ENCODE measurements around the gene CCDC40. TPM values are rescaled to one million over a fixed set of nuclear protein-coding genes. Genes with fewer than 3 reads are reported as not detected.

Gene CCDC40
- total and polyA plus RNA-seq, 2 experiments from 2014 or later, result 2.4 to 3.0 TPM

DNA sequence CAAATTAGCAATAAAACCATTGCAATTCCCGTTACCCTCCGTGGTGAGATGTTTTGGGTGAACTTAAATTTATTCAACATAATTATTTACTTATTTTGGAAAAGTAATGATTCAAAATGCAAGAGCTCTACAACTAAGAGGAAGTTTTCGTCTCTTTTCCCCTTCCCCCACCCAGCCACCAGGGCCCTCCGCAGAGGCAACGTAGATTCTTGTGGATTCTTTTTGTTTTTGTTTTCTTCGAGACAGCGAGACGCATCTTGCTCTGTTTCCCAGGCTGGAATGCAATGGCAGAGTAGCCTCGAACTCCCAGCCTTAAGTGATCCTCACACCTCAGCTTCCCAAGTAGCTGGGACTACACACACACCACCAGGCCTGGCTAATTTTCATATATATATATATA, 19.2 kb downstream of the CCDC40 start:
- WGBS, 2 experiments (ENCODE audit: low coverage in 1 of 2, low lambda C conversion rate in 2 of 2, missing lambda C conversion rate in 2 of 2), result 86 to 92% methylated on average over 9 of the region's 9 CpGs
- in situ Hi-C loops (cut with MboI), result no loop called here
- Histone ChIP-seq H3K4me1 (ENCODE audit: insufficient read depth) (peaks cover 6% of the 10 kb centered on the region; the same call in 1 of the 2 replicates), H4K20me1 (ENCODE audit: insufficient read depth) (no peaks in the 10 kb centered on the region), H3K9me3 (ENCODE audit: low read depth) (no peaks in the 10 kb centered on the region), H3K9ac (no peak overlapping the region), H3K36me3 (ENCODE audit: low read depth) (no peaks in the 10 kb centered on the region), H3K27me3 (replicated peaks; ENCODE audit: insufficient read depth) (no peaks in the 10 kb centered on the region), H3K9me2 (ENCODE audit: insufficient read depth) (no peaks in the 10 kb centered on the region), H2AFZ (no peak overlapping the region), H3F3A (ENCODE audit: insufficient read depth) (no peaks in the 10 kb centered on the region), H3K27ac (no peak overlapping the region), H3K4me2 (ENCODE audit: unreplicated experiment) (no peak overlapping the region), H3K79me2 (ENCODE audit: insufficient read depth) (no peaks in the 10 kb centered on the region), H3K4me3 (no peak overlapping the region)
- DNase-seq, result no peak
- TF ChIP-seq EZH2 (IDR thresholded peaks at IDR 0.05; ENCODE audit: insufficient read depth, poor library complexity, severe bottlenecking), result no peak
- no peak for TF ChIP-seq EZH2phosphoT487 (IDR thresholded peaks at IDR 0.05; ENCODE audit: insufficient read depth, low read depth)

DNA sequence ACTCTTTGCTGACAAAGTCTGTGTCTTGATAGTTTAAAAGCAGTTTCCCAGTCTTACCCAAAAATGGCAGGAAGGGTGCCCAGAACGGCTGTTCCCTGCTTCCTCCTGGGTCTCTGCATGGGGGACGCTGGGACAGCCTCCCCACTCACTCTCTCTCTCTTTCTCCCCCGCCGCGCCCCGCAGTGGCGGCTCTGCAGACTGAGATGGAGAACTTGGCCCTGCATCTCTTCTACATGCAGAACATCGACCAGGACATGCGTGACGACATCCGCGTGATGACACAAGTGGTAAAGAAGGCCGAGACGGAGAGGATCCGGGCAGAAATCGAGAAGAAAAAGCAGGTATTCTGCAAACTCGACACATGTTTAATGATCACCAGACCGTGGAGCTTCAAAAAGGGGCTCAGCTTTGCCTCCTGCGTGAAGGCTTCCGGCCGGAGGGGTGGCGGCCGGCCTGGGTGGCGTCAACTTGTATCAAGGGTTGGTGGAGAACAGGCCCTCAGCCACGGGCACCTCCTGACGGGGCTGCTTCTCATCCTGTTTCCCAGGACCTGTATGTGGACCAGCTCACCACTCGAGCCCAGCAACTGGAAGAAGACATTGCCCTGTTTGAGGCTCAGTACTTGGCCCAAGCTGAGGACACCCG, 22.0 kb downstream of the CCDC40 start:
- no peaks in the 10 kb centered on the region for H3K9me3 ChIP-seq (ENCODE audit: low read depth)
- in situ Hi-C loops (cut with MboI), result no loop called here
- no peaks in the 10 kb centered on the region for H4K20me1 ChIP-seq (ENCODE audit: insufficient read depth)
- TF ChIP-seq EZH2 (IDR thresholded peaks at IDR 0.05; ENCODE audit: insufficient read depth, poor library complexity, severe bottlenecking) (no peak), EZH2phosphoT487 (IDR thresholded peaks at IDR 0.05; ENCODE audit: insufficient read depth, low read depth) (no peak)
- H3F3A ChIP-seq (ENCODE audit: insufficient read depth), result no peaks in the 10 kb centered on the region
- H3K36me3 ChIP-seq (ENCODE audit: low read depth), result no peaks in the 10 kb centered on the region
- no peak overlapping the region for H3K4me3 ChIP-seq
- H3K27me3 ChIP-seq (replicated peaks; ENCODE audit: insufficient read depth), result no peaks in the 10 kb centered on the region
- H3K4me1 ChIP-seq (ENCODE audit: insufficient read depth), result peaks cover 6% of the 10 kb centered on the region; the same call in 1 of the 2 replicates
- no peak overlapping the region for H2AFZ ChIP-seq
- whole genome bisulfite sequencing, 2 experiments (ENCODE audit: low coverage in 1 of 2, low lambda C conversion rate in 2 of 2, missing lambda C conversion rate in 2 of 2), result 91 to 92% methylated on average over 28 of the region's 28 CpGs
- DNase-seq, result no peak
- H3K27ac ChIP-seq, result no peak overlapping the region
- H3K9ac ChIP-seq, result no peak overlapping the region
- no peaks in the 10 kb centered on the region for H3K79me2 ChIP-seq (ENCODE audit: insufficient read depth)
- no peak overlapping the region for H3K4me2 ChIP-seq (ENCODE audit: unreplicated experiment)
- no peaks in the 10 kb centered on the region for H3K9me2 ChIP-seq (ENCODE audit: insufficient read depth)

DNA sequence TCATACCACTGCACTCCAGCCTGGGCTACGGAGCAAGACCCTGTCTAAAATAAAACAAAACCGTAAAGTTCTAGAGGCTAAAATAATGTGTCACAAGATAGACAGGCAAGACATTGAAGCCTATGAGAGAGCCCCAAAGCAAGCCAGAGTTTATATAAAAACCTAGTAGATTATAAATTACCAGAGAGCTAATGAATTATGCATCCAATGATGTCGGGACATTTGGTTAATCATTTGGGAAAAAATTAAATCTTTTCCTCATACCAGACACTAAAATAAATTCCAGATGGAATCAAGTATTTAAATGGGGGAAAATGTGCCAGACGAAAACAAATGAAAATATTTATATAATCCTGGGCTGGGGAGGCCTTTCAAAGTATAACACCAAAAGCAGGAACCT, 24.2 kb downstream of the CCDC40 start:
- DNase-seq, result no peak
- H2AFZ ChIP-seq, result no peak overlapping the region
- no peaks in the 10 kb centered on the region for H3K79me2 ChIP-seq (ENCODE audit: insufficient read depth)
- H3K9ac ChIP-seq, result no peak overlapping the region
- no peaks in the 10 kb centered on the region for H3K27me3 ChIP-seq (replicated peaks; ENCODE audit: insufficient read depth)
- peaks cover 6% of the 10 kb centered on the region; the same call in 1 of the 2 replicates for H3K4me1 ChIP-seq (ENCODE audit: insufficient read depth)
- TF ChIP-seq EZH2phosphoT487 (IDR thresholded peaks at IDR 0.05; ENCODE audit: insufficient read depth, low read depth), result no peak
- no peaks in the 10 kb centered on the region for H3K9me2 ChIP-seq (ENCODE audit: insufficient read depth)
- no peak overlapping the region for H3K4me3 ChIP-seq
- H3K9me3 ChIP-seq (ENCODE audit: low read depth), result no peaks in the 10 kb centered on the region
- no peaks in the 10 kb centered on the region for H3K36me3 ChIP-seq (ENCODE audit: low read depth)
- in situ Hi-C loops (cut with MboI), result no loop called here
- H3K4me2 ChIP-seq (ENCODE audit: unreplicated experiment), result no peak overlapping the region
- H3K27ac ChIP-seq, result no peak overlapping the region
- no peaks in the 10 kb centered on the region for H3F3A ChIP-seq (ENCODE audit: insufficient read depth)
- H4K20me1 ChIP-seq (ENCODE audit: insufficient read depth), result no peaks in the 10 kb centered on the region
- 18 to 20% methylated on average over 4 of the region's 4 CpGs for WGBS, 2 experiments (ENCODE audit: low coverage in 1 of 2, low lambda C conversion rate in 2 of 2, missing lambda C conversion rate in 2 of 2)

DNA sequence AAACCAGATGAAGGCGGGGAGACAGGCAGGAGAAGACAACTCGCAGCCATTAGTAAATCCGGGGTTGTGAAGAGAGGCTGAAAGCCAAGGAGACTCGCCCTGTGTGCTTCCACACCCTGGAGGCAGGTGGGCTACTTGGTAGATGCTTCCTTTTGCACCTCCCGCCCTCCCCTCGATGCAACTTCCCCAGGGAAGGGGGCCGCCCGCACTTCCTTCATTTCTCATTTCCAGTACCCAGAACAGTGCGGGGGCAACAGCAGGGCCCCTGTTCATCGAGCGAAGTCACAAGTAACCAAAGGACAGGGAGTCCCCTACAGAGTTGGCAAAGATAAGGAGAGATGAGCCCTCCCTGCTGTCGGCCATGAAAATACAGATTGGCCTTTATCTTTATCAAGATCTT, 25.0 kb downstream of the CCDC40 start:
- Histone ChIP-seq H3K9ac (no peak overlapping the region), H3K36me3 (ENCODE audit: low read depth) (no peaks in the 10 kb centered on the region), H3K4me2 (ENCODE audit: unreplicated experiment) (no peak overlapping the region), H3K27ac (no peak overlapping the region), H3K9me3 (ENCODE audit: low read depth) (no peaks in the 10 kb centered on the region), H3F3A (ENCODE audit: insufficient read depth) (no peaks in the 10 kb centered on the region), H4K20me1 (ENCODE audit: insufficient read depth) (no peaks in the 10 kb centered on the region), H3K27me3 (replicated peaks; ENCODE audit: insufficient read depth) (no peaks in the 10 kb centered on the region), H3K79me2 (ENCODE audit: insufficient read depth) (no peaks in the 10 kb centered on the region), H3K4me3 (no peak overlapping the region), H2AFZ (no peak overlapping the region), H3K4me1 (ENCODE audit: insufficient read depth) (peaks cover 6% of the 10 kb centered on the region; the same call in 1 of the 2 replicates), H3K9me2 (ENCODE audit: insufficient read depth) (no peaks in the 10 kb centered on the region)
- TF ChIP-seq EZH2 (IDR thresholded peaks at IDR 0.05; ENCODE audit: insufficient read depth, poor library complexity, severe bottlenecking), result no peak
- TF ChIP-seq EZH2phosphoT487 (IDR thresholded peaks at IDR 0.05; ENCODE audit: insufficient read depth, low read depth), result no peak
- WGBS, 2 experiments (ENCODE audit: low coverage in 1 of 2, low lambda C conversion rate in 2 of 2, missing lambda C conversion rate in 2 of 2), result 87 to 89% methylated on average over 12 of the region's 12 CpGs
- in situ Hi-C loops (cut with MboI), result no loop called here
- no peak for DNase-seq

All from GM23248 (cell line).